MM.1S (cell line): Measurements from ENCODE around the gene PRCD.

ENCODE experiments used
- DNase-seq: peaks from one replicate; pipeline ENCODE4 v3.0.0-alpha.2; 2015
- H2AFZ ChIP-seq: fragments of 300-600 bp; sonication (generic); 2 replicates; pipeline ENCODE4 v1.6.0; 2016; ENCODE audit warnings: antibody characterized with exemption, low read length
- H3F3A ChIP-seq: fragments of 300-600 bp; sonication (generic); 2 replicates; pipeline ENCODE4 v1.6.1; 2016; ENCODE audit warnings: mild to moderate bottlenecking, antibody characterized with exemption, low read length, moderate library complexity, mixed read lengths; ENCODE audit not compliant: insufficient read depth
- H3K27ac ChIP-seq: fragments of 300-600 bp; sonication (generic); 2 replicates; pipeline ENCODE4 v1.5.1; 2016; ENCODE audit warnings: mild to moderate bottlenecking, low read length
- H3K27me3 ChIP-seq: fragments of 300-600 bp; sonication (generic); replicated peaks from 2 replicates; pipeline ENCODE4 v1.6.0; 2016; ENCODE audit warnings: low read length; ENCODE audit not compliant: insufficient read depth
- H3K36me3 ChIP-seq: fragments of 300-600 bp; sonication (generic); replicated peaks from 2 replicates; pipeline ENCODE4 v1.6.1; 2016; ENCODE audit warnings: mild to moderate bottlenecking, low read length, mixed read lengths; ENCODE audit not compliant: insufficient read depth
- H3K4me1 ChIP-seq: fragments of 300-600 bp; sonication (generic); 2 replicates; pipeline ENCODE4 v1.6.1; 2016; ENCODE audit warnings: low read length, mixed read lengths
- H3K4me2 ChIP-seq: fragments of 300-600 bp; sonication (generic); 2 replicates; pipeline ENCODE4 v1.6.0; 2016; ENCODE audit warnings: low read depth, low read length
- H3K4me3 ChIP-seq: fragments of 300-600 bp; sonication (generic); 2 replicates; pipeline ENCODE4 v1.5.1; 2016; ENCODE audit warnings: low read length, mixed read lengths
- H3K79me2 ChIP-seq: fragments of 300-600 bp; sonication (generic); 2 replicates; pipeline ENCODE4 v1.6.1; 2016; ENCODE audit warnings: mixed run types, low read length, mixed read lengths
- H3K9ac ChIP-seq: fragments of 300-600 bp; sonication (generic); 2 replicates; pipeline ENCODE4 v1.6.1; 2016; ENCODE audit warnings: low read length, mixed read lengths
- H3K9me2 ChIP-seq: fragments of 300-600 bp; sonication (generic); replicated peaks from 2 replicates; pipeline ENCODE4 v1.6.1; 2016; ENCODE audit warnings: mild to moderate bottlenecking, low read length, mixed read lengths; ENCODE audit not compliant: insufficient read depth
- H3K9me3 ChIP-seq: fragments of 300-600 bp; sonication (generic); replicated peaks from 2 replicates; pipeline ENCODE4 v1.6.1; 2016; ENCODE audit warnings: mild to moderate bottlenecking, low read length, mixed read lengths; ENCODE audit not compliant: insufficient read depth
- H4K20me1 ChIP-seq: fragments of 300-600 bp; sonication (generic); 2 replicates; pipeline ENCODE4 v1.6.1; 2016; ENCODE audit warnings: mild to moderate bottlenecking, low read length, moderate library complexity, mixed read lengths; ENCODE audit not compliant: insufficient read depth
- EZH2 ChIP-seq: fragments of 300-600 bp; sonication (generic); optimal IDR thresholded peaks from 2 replicates; pipeline ENCODE3; 2017; ENCODE audit warnings: low read depth, mild to moderate bottlenecking, antibody characterized with exemption, low read length, mixed read lengths
- EZH2phosphoT487 ChIP-seq: fragments of 300-600 bp; sonication (generic); IDR thresholded peaks from 2 replicates; pipeline ENCODE4 v1.6.1; 2018; ENCODE audit warnings: antibody characterized with exemption, low read length
- TF ChIP-seq, protein P1 (sequence below): fragments of 300-600 bp; sonication (generic); IDR thresholded peaks from 2 replicates; pipeline ENCODE4 v1.5.1; 2016; ENCODE audit warnings: antibody characterized with exemption, low read length, mixed read lengths

PRCD gene

DNA sequence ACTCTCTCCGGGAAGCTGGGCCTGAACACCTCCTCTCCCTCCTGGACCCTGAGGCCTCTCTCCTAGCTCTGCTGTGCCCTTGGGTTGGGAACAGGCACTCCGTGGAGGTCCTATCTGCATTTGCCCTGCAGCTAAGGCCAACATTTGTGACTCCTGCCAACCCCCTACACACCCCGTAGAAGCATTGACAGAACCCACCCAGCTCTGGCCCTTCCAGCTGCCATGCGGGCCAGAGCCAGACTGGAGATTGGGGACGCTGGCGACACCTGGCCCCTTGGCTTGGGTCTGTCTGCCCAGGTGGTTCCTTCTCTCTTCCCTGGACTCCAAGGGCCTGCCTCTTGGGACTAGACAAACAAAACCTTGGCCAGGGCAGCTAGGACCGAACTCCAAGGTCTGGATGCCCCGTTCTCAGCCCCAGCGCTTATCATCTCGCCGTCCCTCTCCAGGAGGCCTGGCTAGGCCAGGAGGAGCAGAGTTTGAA lies 38.0 kb upstream of the PRCD start:
- no peaks in the 10 kb centered on the region for H3K36me3 ChIP-seq
- TF ChIP-seq, protein P1, sequence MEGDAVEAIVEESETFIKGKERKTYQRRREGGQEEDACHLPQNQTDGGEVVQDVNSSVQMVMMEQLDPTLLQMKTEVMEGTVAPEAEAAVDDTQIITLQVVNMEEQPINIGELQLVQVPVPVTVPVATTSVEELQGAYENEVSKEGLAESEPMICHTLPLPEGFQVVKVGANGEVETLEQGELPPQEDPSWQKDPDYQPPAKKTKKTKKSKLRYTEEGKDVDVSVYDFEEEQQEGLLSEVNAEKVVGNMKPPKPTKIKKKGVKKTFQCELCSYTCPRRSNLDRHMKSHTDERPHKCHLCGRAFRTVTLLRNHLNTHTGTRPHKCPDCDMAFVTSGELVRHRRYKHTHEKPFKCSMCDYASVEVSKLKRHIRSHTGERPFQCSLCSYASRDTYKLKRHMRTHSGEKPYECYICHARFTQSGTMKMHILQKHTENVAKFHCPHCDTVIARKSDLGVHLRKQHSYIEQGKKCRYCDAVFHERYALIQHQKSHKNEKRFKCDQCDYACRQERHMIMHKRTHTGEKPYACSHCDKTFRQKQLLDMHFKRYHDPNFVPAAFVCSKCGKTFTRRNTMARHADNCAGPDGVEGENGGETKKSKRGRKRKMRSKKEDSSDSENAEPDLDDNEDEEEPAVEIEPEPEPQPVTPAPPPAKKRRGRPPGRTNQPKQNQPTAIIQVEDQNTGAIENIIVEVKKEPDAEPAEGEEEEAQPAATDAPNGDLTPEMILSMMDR = no peak
- TF ChIP-seq EZH2 (no peak), EZH2phosphoT487 (no peak)
- H3K9me2 ChIP-seq = no peaks in the 10 kb centered on the region
- DNase-seq = no peak
- H3K27me3 ChIP-seq = no peaks in the 10 kb centered on the region
- peaks cover 39% of the 10 kb centered on the region for H3K4me1 ChIP-seq
- peak overlapping the region; percentile 62 for H3K4me3 ChIP-seq
- peak overlapping the region; percentile 49; the same call in 1 of the 2 replicates for H3K9ac ChIP-seq
- H3K79me2 ChIP-seq = peaks cover 43% of the 10 kb centered on the region
- no peaks in the 10 kb centered on the region for H3F3A ChIP-seq
- peak overlapping the region; percentile 41; the same call in 1 of the 2 replicates for H3K27ac ChIP-seq
- peak overlapping the region; percentile 91 for H2AFZ ChIP-seq
- peak overlapping the region; percentile 91 for H3K4me2 ChIP-seq
- H4K20me1 ChIP-seq = no peaks in the 10 kb centered on the region
- no peaks in the 10 kb centered on the region for H3K9me3 ChIP-seq

DNA sequence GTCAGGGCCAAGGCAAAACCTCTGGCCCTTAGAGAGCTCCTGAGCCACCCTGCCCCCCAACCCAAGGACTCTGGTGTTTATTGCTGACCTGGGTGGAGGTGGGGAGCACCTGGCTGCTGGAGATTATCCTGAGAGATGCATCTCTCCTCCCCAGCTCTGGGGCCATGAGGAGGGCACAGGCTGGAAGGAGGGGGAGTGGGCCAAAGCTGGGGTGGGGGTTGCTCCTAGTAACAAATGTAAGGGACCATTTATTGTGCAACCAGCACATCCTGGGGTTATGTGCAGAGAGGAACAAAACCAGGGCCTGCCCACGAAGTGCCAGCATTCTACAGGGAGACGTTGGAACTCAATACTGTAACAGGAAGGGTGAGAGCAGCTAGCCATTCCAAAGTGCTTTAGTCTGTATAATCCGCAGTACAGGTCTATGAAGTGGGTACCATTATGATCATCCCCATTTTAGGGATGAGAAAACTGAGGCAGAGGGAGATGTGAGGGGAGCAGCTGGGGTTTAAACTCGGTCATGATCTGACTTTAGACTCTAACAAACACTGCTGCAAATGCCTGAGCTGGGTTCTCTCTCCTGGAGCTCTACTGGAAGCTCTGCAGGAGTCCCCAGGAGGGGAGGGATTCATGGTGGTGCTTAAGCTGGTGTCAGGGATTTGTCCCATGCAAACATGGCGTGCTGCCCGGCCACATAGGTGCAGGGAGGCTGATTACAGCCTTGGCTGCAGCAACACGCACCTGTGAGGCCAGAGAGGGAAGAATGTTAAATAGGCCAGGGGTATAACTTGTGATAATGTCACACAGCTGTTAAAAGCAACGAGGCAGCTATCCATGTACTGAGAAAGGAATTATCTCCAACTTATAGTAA lies 37.3 kb upstream of the PRCD start:
- no peaks in the 10 kb centered on the region for H3K9me3 ChIP-seq
- H3K4me3 ChIP-seq = no peak overlapping the region
- no peak overlapping the region for H3K9ac ChIP-seq
- TF ChIP-seq EZH2 = no peak
- TF ChIP-seq EZH2phosphoT487 = no peak
- TF ChIP-seq, protein P1 = no peak
- H3F3A ChIP-seq = no peaks in the 10 kb centered on the region
- no peaks in the 10 kb centered on the region for H3K9me2 ChIP-seq
- no peak overlapping the region for H3K27ac ChIP-seq
- peaks cover 38% of the 10 kb centered on the region for H3K4me1 ChIP-seq
- no peaks in the 10 kb centered on the region for H4K20me1 ChIP-seq
- H3K27me3 ChIP-seq = no peaks in the 10 kb centered on the region
- no peak overlapping the region for H3K4me2 ChIP-seq
- DNase-seq = no peak
- no peak overlapping the region for H2AFZ ChIP-seq
- H3K79me2 ChIP-seq = peaks cover 36% of the 10 kb centered on the region
- no peaks in the 10 kb centered on the region for H3K36me3 ChIP-seq

GRCh38 chr17:76504117-76504516 lies 35.7 kb upstream of the PRCD start:
- no peak overlapping the region for H3K9ac ChIP-seq
- H3K27me3 ChIP-seq = no peaks in the 10 kb centered on the region
- H3K79me2 ChIP-seq = peaks cover 20% of the 10 kb centered on the region
- H3K9me2 ChIP-seq = no peaks in the 10 kb centered on the region
- H3K4me1 ChIP-seq = peaks cover 24% of the 10 kb centered on the region
- no peak overlapping the region for H3K4me3 ChIP-seq
- no peak overlapping the region for H3K27ac ChIP-seq
- no peaks in the 10 kb centered on the region for H4K20me1 ChIP-seq
- H3K9me3 ChIP-seq = no peaks in the 10 kb centered on the region
- TF ChIP-seq, protein P1 = peak; percentile 43
- TF ChIP-seq EZH2 (no peak), EZH2phosphoT487 (no peak)
- peak; percentile 42 for DNase-seq
- no peaks in the 10 kb centered on the region for H3F3A ChIP-seq
- no peak overlapping the region for H3K4me2 ChIP-seq
- no peaks in the 10 kb centered on the region for H3K36me3 ChIP-seq
- H2AFZ ChIP-seq = no peak overlapping the region
